C4-2B (cell line): ENCODE measurements around the gene BAHCC1.

Source experiments
- CTCF ChIP-seq: fragments of 450-650 bp; conservative IDR thresholded peaks from 2 replicates; pipeline ENCODE4 v1.5.1; 2017; ENCODE audit warnings: mild to moderate bottlenecking
- ZFX ChIP-seq: fragments of 450-650 bp; IDR thresholded peaks from 2 replicates; pipeline ENCODE4 v1.6.1; 2017

- TF ChIP-seq CTCF (no peak), ZFX (no peak)
Observed at GRCh38 chr17:81392909-81393654, 2.2 kb upstream of the BAHCC1 start.
